T follicular helper cell (primary cell): ENCODE data around the gene PRKCE.
A peak's percentile ranks its signal among the peaks of the same experiment; 100 is the strongest.

Experiments used
- DNase-seq: peaks from one replicate; pipeline ENCODE4 v3.0.0-alpha.2; 2020; ENCODE audit warnings: low read depth

PRKCE gene

GRCh38 chr2:46170026-46170425 is 518.6 kb downstream of the PRKCE start:
- DNase-seq, result no peak

DNA sequence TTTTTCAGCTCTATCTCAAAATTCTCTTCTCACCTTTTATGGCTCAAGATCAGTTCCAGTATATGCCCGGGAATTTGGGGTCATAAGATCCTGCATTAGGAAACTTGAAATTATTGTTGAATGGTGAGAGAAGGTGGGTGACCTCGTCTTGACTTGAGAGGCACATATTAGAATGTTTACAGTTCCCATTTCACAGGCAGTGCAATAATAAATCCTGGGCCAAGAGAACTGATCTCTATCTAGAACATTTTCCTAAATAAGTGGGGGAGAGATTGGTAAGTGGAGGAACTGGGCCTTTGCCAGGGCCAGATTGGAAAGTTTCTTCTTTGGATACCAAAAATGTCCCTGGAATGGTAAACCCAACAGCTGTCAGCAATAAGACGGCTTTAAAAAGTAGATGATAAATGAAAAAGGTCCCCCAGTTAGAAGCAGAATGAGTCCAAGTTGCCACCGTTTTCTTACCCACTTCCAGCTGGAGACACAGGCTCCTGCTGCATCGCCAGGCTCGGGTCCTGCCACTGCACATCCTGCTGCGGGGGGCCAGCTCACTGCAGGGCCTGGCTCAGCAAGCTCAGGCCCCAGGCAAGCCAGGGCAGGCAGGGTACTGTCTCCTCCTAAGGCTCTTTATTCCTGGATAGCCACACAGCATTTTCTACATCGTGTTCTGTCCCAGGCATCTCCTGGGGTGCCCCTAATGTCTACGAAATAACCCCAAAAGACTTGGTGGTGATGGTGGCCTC is 519.3 kb downstream of the PRKCE start:
- no peak for DNase-seq

GRCh38 chr2:46171411-46171953 is 520.0 kb downstream of the PRKCE start:
- no peak for DNase-seq

- DNase-seq, result no peak
Measured at GRCh38 chr2:46171996-46172546, 520.6 kb downstream of the PRKCE start.

GRCh38 chr2:46173030-46173429 is 521.6 kb downstream of the PRKCE start:
- no peak for DNase-seq

DNA sequence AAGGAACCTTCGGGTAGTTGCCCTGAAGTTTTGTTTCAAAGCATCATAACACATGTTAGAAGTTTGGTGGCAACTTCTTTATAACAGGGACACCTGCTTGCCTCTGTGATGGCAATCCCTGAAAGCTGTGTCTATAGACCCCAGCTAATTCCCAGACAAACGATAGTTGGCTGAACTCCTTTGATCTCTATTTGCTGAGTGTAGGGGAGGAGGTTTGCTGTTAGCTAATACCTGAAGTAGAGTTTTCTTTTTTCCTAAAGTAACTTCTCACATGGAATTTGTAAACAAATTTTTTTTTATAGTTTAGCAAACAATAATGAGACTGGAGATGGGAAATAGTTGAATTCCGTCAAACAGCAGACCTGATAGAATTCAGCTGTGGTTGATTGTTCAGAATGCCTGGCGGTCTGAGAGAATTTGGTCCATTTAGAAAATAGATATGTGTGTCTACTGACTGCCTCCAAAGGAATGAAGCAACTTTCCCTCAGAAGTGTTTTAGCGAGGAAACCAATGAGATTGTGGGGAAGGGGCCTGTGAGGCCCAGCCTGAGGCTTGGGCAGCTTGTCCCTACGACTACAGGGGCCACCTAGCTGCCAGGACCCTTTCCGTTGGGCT is 522.3 kb downstream of the PRKCE start:
- no peak for DNase-seq

GRCh38 chr2:46174345-46175170 is 523.1 kb downstream of the PRKCE start:
- DNase-seq, result no peak

DNA sequence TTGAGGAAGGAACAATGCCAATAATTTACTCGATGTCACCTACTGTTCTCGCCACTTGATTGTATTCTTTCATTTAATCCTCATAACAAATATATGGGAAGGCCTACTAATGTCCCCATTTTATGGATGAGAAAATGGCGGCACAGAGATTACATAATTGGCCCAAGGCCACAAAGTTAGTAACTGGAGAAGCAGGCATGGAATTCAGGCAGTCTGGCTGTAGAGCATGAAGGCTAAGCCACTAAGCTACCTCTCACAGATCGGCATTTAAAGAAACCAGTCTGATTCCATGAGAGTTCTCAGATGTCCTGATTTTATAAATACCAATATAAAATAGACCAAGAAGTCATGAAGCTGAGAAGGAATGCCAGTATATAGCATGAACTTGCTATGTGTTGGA is 523.9 kb downstream of the PRKCE start:
- DNase-seq, result no peak

GRCh38 chr2:46177461-46178089 is 526.1 kb downstream of the PRKCE start:
- no peak for DNase-seq

- peak; percentile 32 for DNase-seq
Measured at GRCh38 chr2:46179037-46179621, 527.7 kb downstream of the PRKCE start.

- no peak for DNase-seq
Measured at GRCh38 chr2:46180189-46180588, 528.7 kb downstream of the PRKCE start.

GRCh38 chr2:46181306-46181705 is 529.8 kb downstream of the PRKCE start:
- no peak for DNase-seq

- DNase-seq, result no peak
Measured at GRCh38 chr2:46181789-46182530, 530.5 kb downstream of the PRKCE start.

GRCh38 chr2:46183426-46183825 is 532.0 kb downstream of the PRKCE start:
- no peak for DNase-seq

DNA sequence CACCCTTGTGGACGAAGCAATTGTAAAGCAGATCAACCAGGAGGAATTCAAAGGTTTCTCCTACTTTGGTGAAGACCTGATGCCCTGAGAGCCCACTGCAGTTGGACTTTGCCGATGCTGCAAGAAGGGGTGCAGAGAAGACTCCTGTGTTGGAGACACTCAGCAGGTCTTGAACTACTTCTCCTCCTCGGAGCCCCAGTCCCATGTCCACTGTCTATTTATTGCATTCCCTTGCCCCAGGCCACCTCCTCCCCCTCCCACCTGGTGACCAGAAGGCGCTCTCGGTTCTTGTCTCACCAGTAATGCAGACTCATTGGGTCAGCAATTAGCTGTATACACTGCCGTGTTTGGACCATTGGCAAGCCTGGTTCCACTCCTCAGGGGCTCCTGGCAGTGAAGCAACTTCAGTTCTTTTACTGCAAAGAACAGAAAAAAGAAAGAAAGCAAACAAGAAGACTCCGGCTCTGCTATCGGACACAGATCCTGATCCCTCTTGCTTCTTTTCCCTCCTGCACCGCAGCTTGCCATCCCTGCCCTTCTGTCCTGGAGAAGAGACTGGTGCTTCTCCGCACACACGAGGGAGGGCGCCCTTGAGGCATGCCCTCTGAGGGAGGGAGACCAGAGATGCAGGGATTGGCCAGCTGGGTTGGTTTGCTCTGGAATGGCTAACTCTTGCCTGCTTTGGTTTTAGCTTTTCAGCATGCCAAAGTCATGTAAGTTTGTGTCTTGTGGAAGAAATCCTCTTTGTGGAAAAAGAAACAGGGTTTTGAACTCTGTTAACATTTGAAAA is 533.5 kb downstream of the PRKCE start:
- no peak for DNase-seq

DNA sequence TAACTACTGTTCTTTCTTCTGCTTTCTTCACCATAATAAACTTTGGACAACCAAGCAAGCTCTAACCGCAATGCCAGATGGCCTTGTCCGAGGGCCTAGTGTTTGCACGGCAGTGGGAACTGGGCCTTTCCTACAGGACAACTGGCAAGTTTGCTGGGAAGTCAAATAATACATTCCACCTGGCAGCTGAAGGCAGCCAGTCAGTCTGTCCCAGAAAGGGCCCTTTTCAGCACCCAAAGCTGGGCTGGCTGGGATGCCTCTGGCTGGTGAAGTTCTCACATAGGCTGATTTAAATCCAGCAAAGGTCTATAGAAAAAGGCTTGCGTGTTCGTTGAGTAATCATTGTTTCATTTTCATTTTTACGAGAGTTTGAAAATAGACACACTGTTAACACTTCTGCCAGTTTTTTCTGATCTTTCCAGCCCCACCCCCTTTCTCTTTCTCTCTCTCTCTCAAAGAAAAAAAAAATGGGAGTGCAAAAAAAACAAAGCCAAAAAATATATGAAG is 535.7 kb downstream of the PRKCE start:
- DNase-seq, result no peak

DNA sequence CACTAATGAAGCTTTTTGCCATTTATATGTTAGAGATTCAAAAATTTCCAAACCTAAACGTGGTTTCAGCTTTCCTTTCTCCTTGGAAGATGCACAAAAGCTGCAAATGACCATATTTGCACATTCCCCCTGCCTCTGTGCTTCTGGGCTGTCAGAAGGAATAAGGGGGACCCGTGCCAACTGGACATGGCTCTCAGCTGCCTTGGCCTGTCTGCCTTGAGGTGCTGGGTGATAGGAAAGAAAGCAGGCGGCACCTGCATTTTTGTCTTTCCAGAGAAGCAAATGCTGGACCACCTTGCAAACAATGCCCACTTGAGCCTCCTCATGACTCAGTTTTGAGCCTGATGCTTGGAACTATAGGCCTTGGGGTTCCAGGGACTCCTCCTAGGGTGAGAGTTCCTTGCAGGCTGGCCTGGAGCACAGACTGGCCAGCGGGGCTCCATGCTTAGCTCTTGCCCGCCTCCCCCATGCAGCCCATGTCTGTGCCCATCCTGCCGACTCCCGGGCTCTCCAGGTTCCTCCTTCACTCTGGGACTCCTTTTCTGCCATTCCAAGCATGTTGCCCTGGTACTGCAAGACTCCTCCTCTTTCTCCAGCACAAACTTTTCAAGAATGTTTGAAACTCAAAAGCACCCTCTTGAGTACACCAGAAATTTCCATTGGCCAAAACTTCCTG is 536.7 kb downstream of the PRKCE start:
- no peak for DNase-seq

- DNase-seq, result no peak
Measured at GRCh38 chr2:46193356-46193755, 541.9 kb downstream of the PRKCE start.

DNA sequence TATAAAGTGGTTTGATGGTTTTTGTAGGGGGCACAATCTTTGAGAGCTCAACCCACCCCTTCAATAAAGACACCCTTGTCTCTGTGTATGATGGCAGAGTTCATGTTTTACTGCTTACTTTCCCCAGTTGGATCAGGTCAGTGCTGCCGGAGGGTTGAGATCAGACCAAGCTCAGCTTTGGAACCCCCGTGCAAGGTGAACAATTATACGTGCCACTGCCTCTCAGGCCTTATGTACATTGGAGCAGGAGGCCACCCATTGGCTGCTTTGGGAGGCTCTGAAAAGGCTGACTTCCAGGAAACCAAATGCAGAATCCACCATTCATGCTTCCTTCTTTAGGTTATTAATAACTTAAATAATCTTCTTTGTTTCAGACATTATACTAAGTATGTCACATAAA is 542.4 kb downstream of the PRKCE start:
- no peak for DNase-seq
